HG03103 (cell line): ENCODE results near the gene ATR.
"Not testable (repeated sequence)": the region's sequence is repeated elsewhere in the genome, so short reads cannot be mapped to it uniquely, and the experiment has no call there.

Experiments used
- ATAC-seq: cut with Tn5 transposase; IDR thresholded peaks from one replicate; pipeline ENCODE4 v1.9.1; 2021; ENCODE audit warnings: low read depth; ENCODE audit not compliant: unreplicated experiment

ATR gene

GRCh38 chr3:142459096-142459495 lies 119.4 kb downstream of the ATR start:
- no peak for ATAC-seq

GRCh38 chr3:142450881-142451280 lies 127.7 kb downstream of the ATR start:
- no peak for ATAC-seq

- ATAC-seq: no peak
Measured at GRCh38 chr3:142450189-142450588, 128.3 kb downstream of the ATR start.

- ATAC-seq: peak; percentile 78
Measured at GRCh38 chr3:142447852-142448823, 130.4 kb downstream of the ATR start, which contains the start of gene XRN1. TSS of gene XRN1 (minus strand) at chr3:142448037. CDS start at chr3:142447944, 93 bp downstream.

- peak; percentile 19 for ATAC-seq
Measured at GRCh38 chr3:142447301-142447851, 131.2 kb downstream of the ATR start.

- peak; percentile 40 for ATAC-seq
Measured at GRCh38 chr3:142445816-142446254, 132.7 kb downstream of the ATR start.

- no peak for ATAC-seq
Measured at GRCh38 chr3:142444343-142444742, 134.2 kb downstream of the ATR start.

GRCh38 chr3:142443060-142443459 lies 135.5 kb downstream of the ATR start:
- not testable (repeated sequence) for ATAC-seq

GRCh38 chr3:142439499-142440220 lies 138.9 kb downstream of the ATR start:
- not testable (repeated sequence) for ATAC-seq

- ATAC-seq: not testable (repeated sequence)
Measured at GRCh38 chr3:142438096-142438495, 140.4 kb downstream of the ATR start.

GRCh38 chr3:142436951-142437585 lies 141.5 kb downstream of the ATR start:
- ATAC-seq: no peak

GRCh38 chr3:142434503-142434902 lies 144.0 kb downstream of the ATR start:
- ATAC-seq: no peak

GRCh38 chr3:142433110-142433509 lies 145.4 kb downstream of the ATR start:
- ATAC-seq: no peak

GRCh38 chr3:142429582-142429981 lies 149.0 kb downstream of the ATR start:
- no peak for ATAC-seq

- no peak for ATAC-seq
Measured at GRCh38 chr3:142424754-142425153, 153.8 kb downstream of the ATR start.

- no peak for ATAC-seq
Measured at GRCh38 chr3:142418926-142419592, 159.5 kb downstream of the ATR start.

- no peak for ATAC-seq
Measured at GRCh38 chr3:142417302-142417701, 161.2 kb downstream of the ATR start.

GRCh38 chr3:142400537-142400936 lies 178.0 kb downstream of the ATR start:
- not testable (repeated sequence) for ATAC-seq
